ENCODE measurements around the gene RPSA. TPM values are rescaled to one million over a fixed set of nuclear protein-coding genes. Genes with fewer than 3 reads are reported as not detected.
"Not testable (repeated sequence)": the region's sequence is repeated elsewhere in the genome, so short reads cannot be mapped to it uniquely, and the experiment has no call there.

RPSA gene
- polyA plus RNA-seq, 1 donor (not counting 4 experiments of a cell fraction or from before 2014, with no cell fraction given) = 3,195 TPM

DNA sequence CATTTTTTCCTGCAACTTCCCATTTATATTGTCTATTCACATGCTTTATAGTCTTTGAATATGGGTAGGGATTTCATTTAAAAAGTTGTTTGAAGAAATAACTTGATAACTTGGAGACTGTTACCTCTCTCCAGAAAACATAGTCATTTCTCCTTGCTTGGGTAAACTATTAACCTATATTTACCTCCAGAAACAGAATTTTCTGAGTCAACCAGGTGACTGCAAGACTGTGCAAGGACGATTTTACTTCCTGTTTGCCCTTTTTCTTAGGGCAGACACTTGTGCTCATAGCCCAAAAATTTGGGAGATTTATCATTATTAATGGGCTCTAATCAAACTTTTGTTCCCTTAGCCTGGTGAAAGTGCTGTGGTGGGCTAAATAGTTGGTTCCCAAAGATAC is 46.6 kb downstream of the RPSA start:
- no peaks in the 10 kb centered on the region for H3K27me3 ChIP-seq (ENCODE audit: control insufficient read depth, extremely low read depth, insufficient read depth, low read length)
- H2AFZ ChIP-seq (ENCODE audit: control insufficient read depth, low read length) = no peak overlapping the region
- no peak overlapping the region for H3K4me3 ChIP-seq (ENCODE audit: control insufficient read depth in 2 of 3, extremely low read depth in 1 of 3, insufficient read depth in 2 of 3, low read depth in 1 of 3, low read length in 3 of 3)
- H3K79me2 ChIP-seq (ENCODE audit: control insufficient read depth, insufficient read depth, low read length) = no peaks in the 10 kb centered on the region
- no peak overlapping the region for H3K4me2 ChIP-seq (ENCODE audit: control insufficient read depth, extremely low read depth, insufficient read depth, low read depth, low read length)
- DNase-seq (ENCODE audit: low read depth, low spot score) (no peak), FAIRE-seq (no peak)
- H3K9me1 ChIP-seq (ENCODE audit: control insufficient read depth, extremely low read depth, insufficient read depth, low read length) = no peaks in the 10 kb centered on the region
- H4K20me1 ChIP-seq (ENCODE audit: control insufficient read depth, extremely low read depth, insufficient read depth, low read length) = no peaks in the 10 kb centered on the region
- no peak overlapping the region for H3K9ac ChIP-seq (ENCODE audit: control insufficient read depth, extremely low read depth, insufficient read depth, low read length)
- H3K9me3 ChIP-seq (ENCODE audit: control insufficient read depth, low read depth, low read length) = no peaks in the 10 kb centered on the region
- dilution Hi-C loops (cut with MboI; ENCODE audit: extremely low pct_ligation_motif_present, low sequenced_read_pairs) = no loop called here
- no peak for TF ChIP-seq EZH2 (IDR thresholded peaks at IDR 0.05; ENCODE audit: low read length)
- TF ChIP-seq, protein P1, sequence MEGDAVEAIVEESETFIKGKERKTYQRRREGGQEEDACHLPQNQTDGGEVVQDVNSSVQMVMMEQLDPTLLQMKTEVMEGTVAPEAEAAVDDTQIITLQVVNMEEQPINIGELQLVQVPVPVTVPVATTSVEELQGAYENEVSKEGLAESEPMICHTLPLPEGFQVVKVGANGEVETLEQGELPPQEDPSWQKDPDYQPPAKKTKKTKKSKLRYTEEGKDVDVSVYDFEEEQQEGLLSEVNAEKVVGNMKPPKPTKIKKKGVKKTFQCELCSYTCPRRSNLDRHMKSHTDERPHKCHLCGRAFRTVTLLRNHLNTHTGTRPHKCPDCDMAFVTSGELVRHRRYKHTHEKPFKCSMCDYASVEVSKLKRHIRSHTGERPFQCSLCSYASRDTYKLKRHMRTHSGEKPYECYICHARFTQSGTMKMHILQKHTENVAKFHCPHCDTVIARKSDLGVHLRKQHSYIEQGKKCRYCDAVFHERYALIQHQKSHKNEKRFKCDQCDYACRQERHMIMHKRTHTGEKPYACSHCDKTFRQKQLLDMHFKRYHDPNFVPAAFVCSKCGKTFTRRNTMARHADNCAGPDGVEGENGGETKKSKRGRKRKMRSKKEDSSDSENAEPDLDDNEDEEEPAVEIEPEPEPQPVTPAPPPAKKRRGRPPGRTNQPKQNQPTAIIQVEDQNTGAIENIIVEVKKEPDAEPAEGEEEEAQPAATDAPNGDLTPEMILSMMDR (optimal IDR thresholded peaks at IDR 0.05 in 1 of 3, IDR thresholded peaks at IDR 0.05 in 1 of 3, conservative IDR thresholded peaks at IDR 0.05 in 1 of 3; ENCODE audit: extremely low read depth in 1 of 3, insufficient read depth in 2 of 3, low read length in 3 of 3) = no peak
- H3K4me1 ChIP-seq (ENCODE audit: control insufficient read depth, extremely low read depth, insufficient read depth, low read length) = no peaks in the 10 kb centered on the region
- no peak overlapping the region for H3K27ac ChIP-seq (ENCODE audit: control insufficient read depth, insufficient read depth, low read length)
- H3K36me3 ChIP-seq (ENCODE audit: control insufficient read depth in 2 of 2, extremely low read depth in 1 of 2, insufficient read depth in 2 of 2, low read length in 2 of 2) = no peaks in the 10 kb centered on the region

- H3K4me2 ChIP-seq (ENCODE audit: control insufficient read depth, extremely low read depth, insufficient read depth, low read depth, low read length); H4K20me1 ChIP-seq (ENCODE audit: control insufficient read depth, extremely low read depth, insufficient read depth, low read length); H3K4me3 ChIP-seq (ENCODE audit: control insufficient read depth in 2 of 3, extremely low read depth in 1 of 3, insufficient read depth in 2 of 3, low read depth in 1 of 3, low read length in 3 of 3); FAIRE-seq; H3K79me2 ChIP-seq (ENCODE audit: control insufficient read depth, insufficient read depth, low read length); dilution Hi-C loops (cut with MboI; ENCODE audit: extremely low pct_ligation_motif_present, low sequenced_read_pairs); H3K27ac ChIP-seq (ENCODE audit: control insufficient read depth, insufficient read depth, low read length); H3K4me1 ChIP-seq (ENCODE audit: control insufficient read depth, extremely low read depth, insufficient read depth, low read length); H3K36me3 ChIP-seq (ENCODE audit: control insufficient read depth in 2 of 2, extremely low read depth in 1 of 2, insufficient read depth in 2 of 2, low read length in 2 of 2); DNase-seq (ENCODE audit: low read depth, low spot score); H3K9me1 ChIP-seq (ENCODE audit: control insufficient read depth, extremely low read depth, insufficient read depth, low read length); H3K9me3 ChIP-seq (ENCODE audit: control insufficient read depth, low read depth, low read length); H2AFZ ChIP-seq (ENCODE audit: control insufficient read depth, low read length); H3K9ac ChIP-seq (ENCODE audit: control insufficient read depth, extremely low read depth, insufficient read depth, low read length); H3K27me3 ChIP-seq (ENCODE audit: control insufficient read depth, extremely low read depth, insufficient read depth, low read length): not testable (repeated sequence)
Observed at GRCh38 chr3:39453872-39454271, 47.4 kb downstream of the RPSA start.

DNA sequence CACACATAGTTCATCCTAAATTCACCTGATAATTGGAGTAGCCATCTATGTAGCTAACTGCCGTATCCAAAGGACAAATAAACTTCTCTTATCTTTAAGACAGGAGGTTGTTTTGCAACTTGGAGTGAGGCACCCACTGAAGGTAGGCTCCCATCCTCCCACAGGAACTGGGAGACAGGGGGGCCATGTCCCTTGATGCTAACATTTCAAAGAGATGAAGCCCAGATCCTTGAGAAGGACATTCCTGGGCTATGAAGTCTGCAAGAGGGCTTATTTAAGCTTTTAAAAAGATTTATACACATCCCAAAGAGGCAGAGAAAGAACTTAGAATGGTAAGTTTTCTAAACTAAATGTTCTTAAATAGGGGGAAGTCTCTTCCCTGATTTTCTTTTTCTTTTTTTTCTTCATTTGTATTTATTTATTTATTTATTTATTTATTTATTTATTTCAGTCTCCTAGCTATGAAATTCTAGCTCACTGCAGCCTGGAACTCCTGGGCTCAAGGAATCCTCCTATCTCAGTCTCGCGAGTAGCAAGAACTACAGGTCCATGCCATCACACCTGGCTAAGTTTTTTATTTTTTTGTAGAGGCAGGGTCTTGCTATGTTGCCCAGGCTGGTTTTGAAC is 48.2 kb downstream of the RPSA start:
- Histone ChIP-seq H3K4me3 (ENCODE audit: control insufficient read depth in 2 of 3, extremely low read depth in 1 of 3, insufficient read depth in 2 of 3, low read depth in 1 of 3, low read length in 3 of 3) (no peak overlapping the region), H3K9me3 (ENCODE audit: control insufficient read depth, low read depth, low read length) (no peaks in the 10 kb centered on the region), H3K4me1 (ENCODE audit: control insufficient read depth, extremely low read depth, insufficient read depth, low read length) (no peaks in the 10 kb centered on the region), H3K27me3 (ENCODE audit: control insufficient read depth, extremely low read depth, insufficient read depth, low read length) (no peaks in the 10 kb centered on the region), H4K20me1 (ENCODE audit: control insufficient read depth, extremely low read depth, insufficient read depth, low read length) (no peaks in the 10 kb centered on the region), H3K9ac (ENCODE audit: control insufficient read depth, extremely low read depth, insufficient read depth, low read length) (no peak overlapping the region), H3K79me2 (ENCODE audit: control insufficient read depth, insufficient read depth, low read length) (no peaks in the 10 kb centered on the region), H3K4me2 (ENCODE audit: control insufficient read depth, extremely low read depth, insufficient read depth, low read depth, low read length) (no peak overlapping the region), H3K9me1 (ENCODE audit: control insufficient read depth, extremely low read depth, insufficient read depth, low read length) (no peaks in the 10 kb centered on the region), H3K27ac (ENCODE audit: control insufficient read depth, insufficient read depth, low read length) (no peak overlapping the region), H3K36me3 (ENCODE audit: control insufficient read depth in 2 of 2, extremely low read depth in 1 of 2, insufficient read depth in 2 of 2, low read length in 2 of 2) (no peaks in the 10 kb centered on the region), H2AFZ (ENCODE audit: control insufficient read depth, low read length) (no peak overlapping the region)
- FAIRE-seq = no peak
- DNase-seq (ENCODE audit: low read depth, low spot score) = no peak
- TF ChIP-seq, protein P1 (optimal IDR thresholded peaks at IDR 0.05 in 1 of 3, IDR thresholded peaks at IDR 0.05 in 1 of 3, conservative IDR thresholded peaks at IDR 0.05 in 1 of 3; ENCODE audit: extremely low read depth in 1 of 3, insufficient read depth in 2 of 3, low read length in 3 of 3) = no peak
- TF ChIP-seq EZH2 (IDR thresholded peaks at IDR 0.05; ENCODE audit: low read length) = no peak
- dilution Hi-C loops (cut with MboI; ENCODE audit: extremely low pct_ligation_motif_present, low sequenced_read_pairs) = no loop called here
